Neural cell (in vitro differentiated cells): ENCODE measurements around the gene SHROOM2.

Source experiments
- CTCF ChIP-seq: fragments of 450-650 bp; IDR thresholded peaks from 2 replicates; pipeline ENCODE4 v1.5.1; 2014; ENCODE audit warnings: antibody characterized with exemption, mild to moderate bottlenecking, moderate library complexity; ENCODE audit not compliant: poor library complexity, severe bottlenecking
- EP300 ChIP-seq: fragments of 450-650 bp; conservative IDR thresholded peaks from 2 replicates; pipeline ENCODE4 v1.6.1; 2014; ENCODE audit warnings: antibody characterized with exemption, mild to moderate bottlenecking, moderate library complexity; ENCODE audit not compliant: poor library complexity, severe bottlenecking
- EZH2 ChIP-seq: fragments of 200-600, 300-800 bp; shearing (Covaris generic), sonication (generic); IDR thresholded peaks from 2 replicates; pipeline ENCODE4 v1.6.1; 2014; ENCODE audit warnings: antibody characterized with exemption, low read length, borderline replicate concordance, mild to moderate bottlenecking; ENCODE audit not compliant: insufficient read depth, poor library complexity, severe bottlenecking
- MXI1 ChIP-seq: fragments of 450-650 bp; conservative IDR thresholded peaks from 2 replicates; pipeline ENCODE4 v1.6.1; 2014; ENCODE audit warnings: antibody characterized with exemption, mild to moderate bottlenecking; ENCODE audit not compliant: poor library complexity, severe bottlenecking
- POLR2AphosphoS5 ChIP-seq: IDR thresholded peaks from 2 replicates; pipeline ENCODE4 v1.6.1; 2012
- RAD21 ChIP-seq: fragments of 450-650 bp; conservative IDR thresholded peaks from 2 replicates; pipeline ENCODE4 v1.6.1; 2014; ENCODE audit warnings: antibody characterized with exemption, mild to moderate bottlenecking, moderate library complexity
- REST ChIP-seq: IDR thresholded peaks from 2 replicates; pipeline ENCODE4 v1.6.1; 2012; ENCODE audit warnings: borderline replicate concordance

- TF ChIP-seq CTCF (no peak), EZH2 (no peak), RAD21 (no peak), POLR2AphosphoS5 (no peak), EP300 (no peak), REST (no peak), MXI1 (no peak)
These were observed 75.5 kb downstream of the SHROOM2 start for GRCh38 chrX:9861711-9862110.
